Epidermal melanocyte (primary cell): ENCODE results near the gene ATP6V0A1.
"Not testable (repeated sequence)": the region's sequence is repeated elsewhere in the genome, so short reads cannot be mapped to it uniquely, and the experiment has no call there.

Experiments
- DNase-seq: peaks from one replicate; pipeline ENCODE4 v3.0.0; 2011; ENCODE audit warnings: low spot score; ENCODE audit not compliant: insufficient read length

Gene ATP6V0A1

DNA sequence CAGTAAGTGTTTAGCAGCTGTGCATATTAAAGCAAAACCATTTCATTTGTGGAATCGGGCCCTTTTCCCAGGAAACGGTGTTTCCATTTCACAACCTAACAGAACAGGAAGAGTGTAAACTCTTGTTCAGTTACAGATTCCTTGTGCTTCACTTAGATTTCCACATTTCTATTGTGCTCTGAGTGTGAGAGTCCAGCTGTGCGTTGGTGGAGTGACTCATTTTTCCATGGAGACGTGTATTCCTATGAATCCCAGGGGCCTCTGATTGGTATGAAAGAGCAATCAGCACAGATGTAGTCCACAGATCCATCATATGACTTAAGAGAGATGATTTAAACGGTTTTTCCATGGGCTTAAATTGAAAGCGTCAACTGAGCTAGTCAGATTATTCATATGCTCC, 22.3 kb upstream of the ATP6V0A1 start:
- DNase-seq, result peak; percentile 31

DNA sequence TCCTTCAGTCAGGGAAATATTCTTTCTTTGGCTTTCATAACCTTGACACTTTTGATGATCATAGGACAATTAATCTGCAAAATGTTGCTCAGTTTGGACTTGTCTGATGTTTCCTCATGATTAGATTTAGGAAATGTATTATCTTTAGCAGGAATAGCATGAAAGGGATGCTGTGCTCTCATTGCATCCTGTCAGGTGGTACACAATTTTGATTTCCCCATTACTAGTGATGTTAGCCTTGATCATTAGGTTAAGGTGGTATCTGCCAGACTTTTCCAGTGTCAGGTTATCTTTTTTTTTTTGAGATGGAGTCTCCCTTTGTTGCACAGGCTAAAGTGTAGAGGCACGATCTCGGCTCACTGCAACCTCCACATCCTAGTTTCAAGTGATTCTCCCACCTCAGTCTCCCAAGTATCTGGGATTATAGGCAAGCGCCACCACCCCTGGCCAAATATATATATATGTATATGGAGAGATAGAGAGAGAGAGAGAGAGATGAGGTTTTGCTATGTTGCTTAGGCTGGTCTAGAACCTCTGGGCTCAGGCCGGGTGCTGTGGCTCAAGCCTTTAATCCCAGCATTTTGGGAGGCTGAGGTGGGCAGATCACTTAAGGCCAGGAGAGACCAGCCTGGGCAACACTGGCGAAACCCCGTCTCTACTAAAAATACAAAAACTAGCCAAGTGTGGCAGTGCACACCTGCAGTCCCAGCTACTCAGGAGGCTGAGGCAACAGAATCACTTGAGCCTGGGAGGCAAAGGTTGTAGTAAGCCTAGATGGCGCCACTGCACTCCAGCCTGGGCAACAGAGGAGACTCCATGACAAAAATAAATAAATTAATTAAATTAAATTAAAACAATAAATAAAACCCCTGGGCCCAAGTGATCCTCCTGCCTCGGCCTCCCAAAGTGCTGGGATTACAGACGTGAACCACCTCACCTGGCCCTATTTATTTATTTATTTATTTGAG, 19.8 kb upstream of the ATP6V0A1 start:
- DNase-seq, result no peak

DNA sequence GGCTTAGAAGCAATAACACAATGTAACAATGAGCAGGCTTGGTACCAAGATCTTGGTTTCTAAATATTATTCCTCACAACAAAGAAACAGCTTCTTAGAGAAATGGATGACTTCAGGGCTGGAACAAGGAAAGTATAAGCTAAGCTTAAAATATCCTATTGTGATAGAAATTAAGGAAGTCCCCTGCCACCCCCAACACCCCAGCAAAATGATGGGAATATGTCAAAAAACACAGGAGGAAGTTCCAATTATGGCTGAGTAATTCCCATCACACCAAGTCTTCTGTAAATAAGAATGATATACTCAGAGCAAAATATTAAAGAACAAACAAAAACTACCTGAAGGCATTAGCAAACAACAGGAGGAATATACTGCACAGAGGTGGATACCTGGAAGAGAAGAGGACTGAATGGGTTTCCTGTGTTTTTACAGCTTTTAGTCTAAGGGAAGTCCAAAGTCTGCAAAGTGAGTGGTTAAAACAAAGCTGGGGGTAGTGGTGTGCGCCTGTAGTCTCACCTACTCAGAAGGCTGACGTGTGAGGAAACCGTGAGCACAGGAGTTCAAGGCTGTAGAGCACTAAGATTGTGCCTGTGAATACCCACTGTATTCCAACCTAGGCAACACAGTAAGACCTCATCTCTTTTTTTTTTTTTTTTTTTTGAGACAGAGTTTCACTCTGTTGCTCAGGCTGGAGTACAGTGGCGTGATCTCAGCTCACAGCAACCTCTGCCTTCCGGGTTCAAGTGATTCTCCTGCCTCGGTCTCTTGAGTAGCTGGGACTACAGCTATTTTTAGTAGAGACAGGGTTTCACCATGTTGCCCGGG, 17.1 kb upstream of the ATP6V0A1 start:
- DNase-seq, result no peak

DNA sequence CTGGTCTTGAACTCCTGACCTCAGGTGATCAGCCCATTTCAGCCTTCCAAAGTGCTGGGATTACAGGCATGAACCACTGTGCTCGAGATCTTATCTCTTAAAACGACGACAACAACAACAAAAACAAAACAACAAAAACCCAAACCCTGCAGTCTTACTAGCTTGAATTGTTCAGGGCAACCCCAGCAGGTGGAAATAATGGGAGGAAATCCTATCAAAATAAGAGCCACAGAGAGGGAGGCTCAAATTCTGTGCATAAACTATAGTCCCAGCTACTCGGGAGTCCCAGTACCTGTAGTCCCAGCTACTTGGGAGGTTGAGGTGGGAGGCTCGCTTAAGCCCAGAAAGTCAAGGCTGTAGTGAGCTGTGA, 16.5 kb upstream of the ATP6V0A1 start:
- DNase-seq, result no peak

DNA sequence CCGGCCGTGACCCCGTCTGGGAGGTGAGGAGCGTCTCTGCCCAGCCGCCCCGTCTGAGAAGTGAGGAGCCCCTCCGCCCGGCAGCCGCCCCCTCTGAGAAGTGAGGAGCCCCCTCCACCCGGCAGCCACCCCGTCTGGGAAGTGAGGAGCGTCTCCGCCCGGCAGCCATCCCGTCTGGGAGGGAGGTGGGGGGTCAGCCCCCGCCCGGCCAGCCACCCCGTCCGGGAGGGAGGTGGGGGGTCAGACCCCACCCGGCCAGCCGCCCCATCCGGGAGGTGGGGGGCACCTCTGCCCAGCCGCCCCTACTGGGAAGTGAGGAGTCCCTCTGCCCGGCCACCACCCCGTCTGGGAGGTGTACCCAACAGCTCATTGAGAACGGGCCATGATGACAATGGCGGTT, 9.5 kb upstream of the ATP6V0A1 start:
- DNase-seq, result not testable (repeated sequence)

DNA sequence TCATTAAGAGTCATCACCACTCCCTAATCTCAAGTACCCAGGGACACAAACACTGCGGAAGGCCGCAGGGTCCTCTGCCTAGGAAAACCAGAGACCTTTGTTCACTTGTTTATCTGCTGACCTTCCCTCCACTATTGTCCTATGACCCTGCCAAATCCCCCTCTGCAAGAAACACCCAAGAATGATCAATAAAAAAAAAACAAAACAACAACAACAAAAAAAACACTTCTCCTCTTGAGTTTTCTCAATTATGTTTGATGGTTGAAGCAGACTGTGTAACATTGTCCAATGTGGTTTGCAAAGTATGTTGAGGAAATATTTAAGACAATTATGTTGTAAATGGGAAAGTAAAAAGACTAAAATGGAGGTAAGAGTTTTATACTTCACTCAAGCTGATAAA, 8.8 kb upstream of the ATP6V0A1 start:
- DNase-seq, result not testable (repeated sequence)

DNA sequence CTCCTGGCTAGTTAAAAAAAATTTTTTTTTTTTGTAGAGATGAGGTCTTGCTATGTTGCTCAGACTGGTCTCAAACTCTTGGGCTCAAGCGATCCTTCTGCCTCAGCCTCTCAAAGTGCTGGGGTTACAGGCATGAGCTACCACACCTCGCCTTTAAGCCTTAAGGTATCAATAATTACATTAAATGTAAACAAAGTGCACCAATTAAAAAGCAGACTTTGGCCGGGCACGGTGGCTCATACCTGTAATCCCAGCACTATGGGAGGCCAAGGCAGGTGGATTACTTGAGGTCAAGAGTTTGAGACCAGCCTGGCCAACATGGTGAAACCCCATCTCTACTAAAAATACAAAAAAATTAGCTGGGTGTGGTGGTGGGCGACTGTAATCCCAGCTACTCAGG, 7.4 kb upstream of the ATP6V0A1 start:
- not testable (repeated sequence) for DNase-seq

DNA sequence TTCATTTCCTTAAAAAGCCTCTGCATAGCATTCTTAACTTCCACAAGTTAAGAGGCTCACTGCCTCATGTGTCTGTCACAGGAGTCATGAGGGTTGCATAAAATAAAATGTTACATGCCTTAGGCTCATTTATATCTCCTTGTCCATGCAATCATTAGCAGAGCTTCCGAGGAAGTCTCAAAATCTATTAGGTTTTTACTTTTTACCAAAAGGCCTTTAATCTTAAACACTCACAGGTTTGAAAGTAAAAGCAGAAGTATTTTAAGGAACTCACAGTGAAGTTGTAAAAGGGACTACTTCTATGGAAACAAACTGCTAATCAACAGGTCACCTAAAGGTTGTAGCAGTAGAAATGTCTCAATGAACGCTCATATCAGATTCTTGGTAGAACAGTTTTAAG, 5.2 kb upstream of the ATP6V0A1 start:
- DNase-seq, result no peak

DNA sequence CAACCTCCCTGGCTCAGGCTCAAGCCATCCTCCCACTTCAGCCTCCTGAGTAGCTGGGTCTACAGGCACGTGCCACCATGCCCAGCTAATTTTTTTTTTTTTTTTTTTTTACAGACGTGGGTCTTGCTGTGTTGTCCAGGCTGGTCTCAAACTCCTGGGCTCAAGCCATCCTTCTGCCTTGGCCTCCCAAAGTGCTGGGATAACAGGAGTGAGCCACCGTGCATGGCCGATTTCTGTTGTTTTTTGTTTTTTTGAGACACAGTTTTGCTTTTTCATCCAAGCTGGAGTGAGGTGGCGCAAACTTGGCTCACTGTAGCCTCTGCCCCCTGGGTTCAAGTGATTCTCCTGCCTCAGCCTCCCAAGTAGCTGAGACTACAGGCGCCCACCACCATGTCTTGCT, 3.7 kb upstream of the ATP6V0A1 start:
- not testable (repeated sequence) for DNase-seq

DNA sequence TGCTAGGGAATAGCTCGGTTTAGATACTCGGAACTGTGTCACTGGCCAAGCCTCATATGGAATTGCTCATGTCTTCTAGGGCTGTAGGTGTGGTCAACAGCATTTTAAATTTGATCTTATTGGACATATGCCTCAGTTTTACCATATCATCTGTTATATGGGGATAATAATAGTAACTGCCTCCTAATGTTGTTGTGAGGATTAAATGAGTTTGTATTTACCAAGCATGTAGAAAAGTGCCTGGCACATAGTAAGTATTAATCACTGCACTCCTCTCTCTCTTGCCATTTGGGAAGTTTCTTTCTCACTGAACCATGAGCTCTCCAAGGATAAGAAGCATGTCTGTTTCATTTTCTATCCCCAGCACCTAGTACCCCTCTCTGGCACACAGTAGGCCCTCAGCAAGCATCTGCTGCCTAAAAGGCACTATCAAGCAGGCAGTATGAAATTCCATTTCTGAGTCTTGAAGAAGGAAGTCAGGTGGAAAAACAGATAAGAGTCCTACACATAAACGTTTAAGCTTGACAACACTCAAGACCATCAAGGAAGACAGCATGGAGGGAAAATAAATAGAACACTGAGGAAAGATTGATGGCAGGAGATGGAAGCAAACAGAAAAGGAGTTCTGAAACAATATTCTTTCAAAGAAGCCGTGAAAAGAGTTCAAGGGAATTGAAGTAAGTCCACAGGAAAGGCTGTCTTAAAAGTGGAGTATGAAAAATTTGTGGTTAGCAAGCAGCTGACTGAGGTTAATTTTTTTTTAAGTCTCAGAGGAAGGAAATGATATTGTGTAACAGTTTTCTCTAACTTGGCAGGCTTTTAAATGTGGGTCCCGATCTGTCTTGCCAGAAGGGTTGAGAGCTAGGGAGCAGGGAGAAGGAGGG, 2.2 kb upstream of the ATP6V0A1 start:
- peak; percentile 40 for DNase-seq

DNA sequence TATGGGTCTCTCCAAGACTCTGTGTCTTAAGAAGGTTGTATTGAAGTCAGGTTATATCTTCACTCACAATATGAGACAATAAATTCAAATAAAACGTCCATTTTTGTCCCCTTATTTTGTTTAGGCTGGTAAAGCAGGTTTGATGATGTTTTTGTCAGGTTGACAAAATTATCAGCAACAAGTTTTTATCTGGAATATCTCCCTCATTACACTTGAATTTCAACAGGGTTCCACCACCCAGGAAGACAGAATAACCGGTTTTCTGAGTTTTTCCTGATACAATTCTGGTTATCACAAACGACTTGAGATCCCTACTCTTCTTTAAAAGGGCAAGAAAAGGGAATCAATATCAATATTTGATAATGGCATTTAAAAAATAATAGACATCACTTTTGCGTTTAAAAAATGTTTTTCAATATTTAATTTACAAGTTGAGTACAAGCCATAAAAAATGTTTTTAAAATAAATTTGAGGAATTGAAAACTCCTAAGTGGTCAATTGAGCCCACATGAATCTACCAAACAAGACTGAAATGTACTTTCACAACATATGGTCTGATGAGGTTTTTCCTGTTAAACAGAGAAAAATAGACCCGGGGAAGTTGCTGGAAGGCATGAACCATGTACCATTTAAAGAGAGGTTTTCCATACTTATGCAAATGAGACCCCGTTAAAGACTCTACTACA, 1.4 kb upstream of the ATP6V0A1 start:
- DNase-seq, result no peak

DNA sequence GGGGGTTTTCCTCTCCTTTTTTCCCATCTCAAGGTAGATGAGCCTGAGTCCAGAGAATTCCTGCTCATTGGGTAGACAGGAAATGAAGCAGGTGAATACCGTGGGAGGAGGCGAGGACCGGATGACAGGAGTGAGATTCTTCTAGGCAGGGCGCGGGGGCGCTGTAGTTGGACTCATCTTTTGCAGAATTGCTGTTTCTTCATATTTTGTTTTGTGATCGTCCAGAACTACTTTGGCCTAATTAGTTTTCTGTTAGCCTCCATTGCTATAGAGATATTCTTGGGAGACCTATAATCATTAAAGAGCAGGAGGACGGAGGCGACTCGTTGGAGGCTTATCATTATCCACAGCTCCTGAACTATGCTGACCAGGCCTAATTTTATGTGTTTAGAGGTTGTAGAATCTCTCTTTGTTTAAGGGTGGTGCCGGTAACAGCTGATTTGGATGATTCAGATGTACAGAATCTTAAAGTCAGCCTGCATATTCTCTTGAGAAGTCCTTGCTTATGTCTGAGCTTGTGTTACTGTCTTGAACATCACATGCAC, 650 bp downstream of the ATP6V0A1 start:
- DNase-seq, result no peak

DNA sequence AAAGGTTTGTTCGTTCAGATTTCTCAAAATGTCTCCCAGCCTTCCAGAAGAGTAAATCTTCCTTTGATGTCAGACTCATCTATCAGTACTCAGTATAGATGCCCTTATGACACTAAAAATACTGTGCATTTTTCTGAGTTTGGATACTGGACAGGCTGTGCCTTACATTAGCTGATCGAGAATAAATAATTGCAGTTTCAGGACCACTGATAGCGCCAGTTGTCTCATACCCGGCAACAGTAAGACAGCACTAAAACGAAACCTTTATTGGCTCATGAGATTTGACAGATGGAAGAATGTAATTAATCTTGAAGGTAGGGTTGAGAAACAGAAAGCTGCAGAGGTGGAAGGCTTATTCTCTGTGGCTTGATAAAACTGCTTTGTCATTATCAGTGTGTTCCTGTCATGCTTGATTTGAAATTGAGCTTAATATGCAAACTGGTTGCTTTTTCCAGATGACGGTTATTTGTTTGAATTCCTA, 1.2 kb downstream of the ATP6V0A1 start:
- peak; percentile 48 for DNase-seq

DNA sequence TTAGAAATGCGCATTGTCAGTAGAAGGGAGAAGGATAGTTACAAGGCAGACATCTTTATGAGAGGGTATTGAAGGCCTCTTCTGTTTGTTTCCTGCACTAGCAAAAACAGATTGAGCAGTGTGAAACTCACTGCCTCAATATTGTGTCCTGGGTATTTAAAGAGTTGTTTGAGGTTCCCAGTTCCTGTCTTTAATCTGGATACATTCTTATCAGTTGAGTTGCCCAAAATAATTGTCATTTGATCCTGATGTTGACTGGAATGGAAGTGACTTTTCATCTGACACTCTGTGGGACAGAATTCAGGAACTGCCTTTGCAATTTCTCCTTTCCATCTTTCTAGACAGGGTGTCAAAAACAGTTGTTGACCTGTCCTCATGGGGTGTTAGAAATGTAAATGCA, 1.7 kb downstream of the ATP6V0A1 start:
- DNase-seq, result no peak

DNA sequence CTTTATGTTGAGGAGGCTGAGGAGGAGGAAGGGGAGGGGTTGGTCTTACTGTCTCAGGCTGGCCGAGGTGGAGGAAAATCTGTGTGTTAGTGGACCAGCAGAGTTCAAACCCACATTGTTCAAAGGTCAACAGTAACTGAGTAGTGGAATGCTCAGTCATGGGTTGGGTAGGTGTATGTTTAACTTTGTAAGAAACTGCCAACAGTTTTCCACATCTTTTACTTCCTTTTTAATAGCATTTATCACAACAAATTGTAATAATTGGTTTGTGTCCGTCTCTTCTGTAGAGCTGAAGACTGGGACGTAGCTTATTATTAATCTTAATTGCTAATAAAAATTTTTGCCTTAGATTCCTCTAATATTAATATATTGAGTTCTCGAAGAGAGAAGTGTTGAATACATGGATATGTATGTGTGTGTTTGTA, 5.3 kb downstream of the ATP6V0A1 start:
- no peak for DNase-seq

DNA sequence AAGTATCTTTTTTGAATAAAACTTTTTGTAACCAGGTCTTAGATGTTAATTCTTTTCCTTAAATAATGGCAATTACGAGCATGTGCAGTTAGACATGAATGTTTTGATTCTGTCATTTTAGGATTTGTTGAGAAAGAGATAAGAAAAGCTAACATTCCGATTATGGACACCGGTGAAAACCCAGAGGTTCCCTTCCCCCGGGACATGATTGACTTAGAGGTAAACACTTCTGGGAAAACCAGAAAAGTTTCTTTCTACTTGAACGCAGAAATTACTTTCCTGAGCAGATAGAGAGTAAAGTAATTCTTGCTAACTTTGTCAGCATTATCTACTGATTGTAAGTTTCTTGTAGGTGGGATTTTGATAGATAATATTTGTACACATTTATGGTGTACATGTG, 9.2 kb downstream of the ATP6V0A1 start:
- no peak for DNase-seq

DNA sequence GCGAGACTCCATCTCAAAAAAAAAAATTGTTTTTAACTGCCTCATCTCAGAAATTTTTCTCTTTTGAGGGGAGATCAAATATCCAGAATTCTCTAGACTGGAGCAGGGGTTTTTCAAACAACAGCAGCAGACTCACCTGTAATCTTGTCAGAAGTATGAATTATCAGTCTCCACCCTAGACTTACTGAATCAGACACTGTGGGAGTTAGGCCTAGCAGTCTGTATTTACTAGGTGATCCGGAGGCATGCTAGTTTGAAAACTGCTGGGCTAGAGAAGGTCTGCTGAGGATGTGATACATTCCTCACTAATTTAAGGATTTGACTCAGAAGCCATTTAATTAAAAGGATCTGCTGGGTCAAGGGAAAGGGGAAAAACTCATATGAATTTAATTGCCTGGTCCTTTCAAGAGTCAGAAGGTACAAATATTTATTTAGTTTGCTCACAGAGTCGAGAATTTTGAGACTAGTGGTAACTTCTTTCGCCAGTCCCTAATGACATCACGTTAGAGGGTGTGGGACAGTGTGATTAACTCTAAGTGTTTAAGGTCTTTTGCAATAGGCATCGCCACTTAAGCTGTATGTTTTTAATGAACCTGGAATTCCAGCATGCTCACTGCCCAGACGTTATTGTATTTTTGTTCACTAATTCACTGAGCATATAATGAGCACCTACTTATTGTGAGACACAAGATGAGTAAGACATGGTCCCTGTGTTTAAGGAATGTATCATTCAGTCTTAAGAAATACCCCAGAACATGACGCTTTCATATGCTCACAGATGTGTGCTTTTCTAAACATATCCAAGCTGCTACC, 14.2 kb downstream of the ATP6V0A1 start:
- no peak for DNase-seq

DNA sequence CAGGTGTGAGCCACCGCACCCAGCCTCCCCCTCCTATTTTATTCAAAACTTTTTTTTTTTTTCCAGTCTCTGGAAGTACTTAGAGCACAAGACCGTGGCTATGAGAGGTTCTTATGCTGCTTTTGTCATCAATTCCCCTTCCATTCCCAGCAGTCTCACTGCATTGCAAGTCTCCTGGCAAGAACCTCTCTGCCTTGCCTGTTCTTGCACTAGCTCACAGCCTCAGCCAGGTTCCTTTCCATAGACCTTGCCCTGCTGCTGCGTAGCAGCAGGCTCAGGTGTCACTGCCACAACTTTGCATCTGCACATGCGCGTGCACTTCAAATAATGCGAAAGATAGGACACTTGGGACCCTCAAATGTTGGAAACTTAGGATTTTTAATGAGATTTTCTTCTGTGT, 15.6 kb downstream of the ATP6V0A1 start:
- DNase-seq, result no peak

DNA sequence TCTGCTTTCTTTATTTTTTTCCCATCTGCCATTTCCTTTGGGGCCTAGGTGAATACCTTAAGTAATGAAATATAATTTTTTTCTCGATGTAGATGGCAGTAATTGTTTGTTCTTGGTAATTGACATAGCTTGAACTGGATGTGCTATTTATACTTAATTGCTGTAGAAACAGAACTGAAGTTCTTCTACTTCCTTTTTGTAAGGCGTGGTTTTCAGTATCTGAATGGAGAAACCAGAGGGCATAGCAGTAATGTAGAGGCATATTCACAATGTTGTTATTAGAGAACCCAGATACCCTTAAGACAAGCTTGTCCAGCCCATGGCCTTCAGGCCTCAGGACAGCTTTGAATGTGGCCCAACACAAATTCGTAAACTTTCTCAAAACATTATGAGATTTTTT, 16.4 kb downstream of the ATP6V0A1 start:
- no peak for DNase-seq

DNA sequence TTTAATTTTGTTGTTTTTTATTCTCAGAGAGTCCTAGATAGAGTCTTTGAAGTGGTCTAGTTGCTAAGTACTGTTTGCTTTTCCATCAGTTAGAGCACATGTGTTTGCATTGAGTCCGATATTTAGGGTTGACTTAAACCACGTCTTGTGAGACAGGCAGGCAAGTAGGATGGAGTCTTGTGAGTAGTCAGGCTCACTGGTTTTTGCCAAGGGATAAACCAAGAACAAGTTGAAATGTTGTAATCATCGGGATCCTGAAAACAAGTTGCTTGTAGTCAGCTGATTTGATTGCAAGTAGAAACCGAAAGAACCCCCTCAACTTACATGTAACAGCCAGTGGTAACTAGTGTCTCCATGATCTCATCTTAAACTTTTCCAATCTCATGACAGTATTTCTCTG, 17.2 kb downstream of the ATP6V0A1 start:
- DNase-seq, result no peak
